HG03457 (cell line): Measurements from ENCODE around the gene FLOT2.
"Not testable (repeated sequence)": the region's sequence is repeated elsewhere in the genome, so short reads cannot be mapped to it uniquely, and the experiment has no call there.

Experiments
- ATAC-seq: cut with Tn5 transposase; IDR thresholded peaks from one replicate; pipeline ENCODE4 v1.9.1; 2021; ENCODE audit warnings: moderate number of reproducible peaks; ENCODE audit not compliant: unreplicated experiment

Gene FLOT2

GRCh38 chr17:28897769-28898526 is 415 bp upstream of the FLOT2 start:
- ATAC-seq: no peak

GRCh38 chr17:28896491-28896883 is 1.0 kb downstream of the FLOT2 start:
- ATAC-seq: no peak

- ATAC-seq: no peak
Observed at GRCh38 chr17:28895794-28896447, 1.6 kb downstream of the FLOT2 start.

- not testable (repeated sequence) for ATAC-seq
Observed at GRCh38 chr17:28893248-28894183, 4.0 kb downstream of the FLOT2 start.

GRCh38 chr17:28892024-28892423 is 5.5 kb downstream of the FLOT2 start:
- no peak for ATAC-seq

- ATAC-seq: no peak
Observed at GRCh38 chr17:28891201-28891600, 6.3 kb downstream of the FLOT2 start.

GRCh38 chr17:28889996-28890395 is 7.5 kb downstream of the FLOT2 start:
- no peak for ATAC-seq

- ATAC-seq: no peak
Observed at GRCh38 chr17:28888832-28889231, 8.7 kb downstream of the FLOT2 start.

GRCh38 chr17:28887871-28888471 is 9.6 kb downstream of the FLOT2 start:
- no peak for ATAC-seq

- ATAC-seq: no peak
Observed at GRCh38 chr17:28885951-28886350, 11.6 kb downstream of the FLOT2 start.

- ATAC-seq: no peak
Observed at GRCh38 chr17:28885363-28885762, 12.2 kb downstream of the FLOT2 start.

- no peak for ATAC-seq
Observed at GRCh38 chr17:28883967-28884702, 13.4 kb downstream of the FLOT2 start.

GRCh38 chr17:28882154-28882895 is 15.2 kb downstream of the FLOT2 start:
- no peak for ATAC-seq

- no peak for ATAC-seq
Observed at GRCh38 chr17:28881533-28882056, 15.9 kb downstream of the FLOT2 start.

- ATAC-seq: no peak
Observed at GRCh38 chr17:28880572-28880945, 17.0 kb downstream of the FLOT2 start.

GRCh38 chr17:28879886-28880571 is 17.5 kb downstream of the FLOT2 start:
- ATAC-seq: no peak

- ATAC-seq: no peak
Observed at GRCh38 chr17:28878981-28879380, 18.6 kb downstream of the FLOT2 start.

- no peak for ATAC-seq
Observed at GRCh38 chr17:28878158-28878910, 19.2 kb downstream of the FLOT2 start.
